Fibroblast of lung (primary cell): ENCODE measurements around the gene LIF. TPM values are rescaled to one million over a fixed set of nuclear protein-coding genes. Genes with fewer than 3 reads are reported as not detected.

Experiments used
- DNase-seq, 2 donors: peaks; one replicate each; pipeline versions ENCODE4 v3.0.0 to v3.0.0-alpha.2; 2010; ENCODE audit warnings: low read depth in 2 of 2
- H2AFZ ChIP-seq: 2 replicates; pipeline ENCODE4 v1.5.1; 2012; ENCODE audit warnings: low read length, control low read depth, inconsistent platforms
- H3K27ac ChIP-seq: 2 replicates; pipeline ENCODE4 v1.5.1; 2011; ENCODE audit warnings: low read length, control low read depth; ENCODE audit not compliant: insufficient read depth
- H3K27me3 ChIP-seq: 2 replicates; pipeline ENCODE4 v1.5.1; 2011; ENCODE audit warnings: mild to moderate bottlenecking, low read length; ENCODE audit not compliant: control insufficient read depth, insufficient read depth
- H3K36me3 ChIP-seq: 2 replicates; pipeline ENCODE4 v1.5.1; 2011; ENCODE audit warnings: low read length; ENCODE audit not compliant: control insufficient read depth, insufficient read depth
- H3K4me1 ChIP-seq: 2 replicates; pipeline ENCODE4 v1.5.1; 2011; ENCODE audit warnings: low read length; ENCODE audit not compliant: control insufficient read depth, insufficient read depth; ENCODE audit errors: extremely low read depth
- H3K4me2 ChIP-seq: 2 replicates; pipeline ENCODE4 v1.5.1; 2011; ENCODE audit warnings: low read length, control low read depth; ENCODE audit not compliant: insufficient read depth; ENCODE audit errors: extremely low read depth
- H3K4me3 ChIP-seq, 4 experiments: fragments of 200-600 bp in 1 of 4; sonication (generic) in 1 of 4; replicated peaks in 1 of 4; 2 replicates each; pipeline ENCODE4 v1.5.1; 2011 to 2016; ENCODE audit warnings: low read length in 4 of 4, low read depth in 3 of 4, mild to moderate bottlenecking in 3 of 4, control low read depth in 2 of 4, inconsistent platforms in 1 of 4, mixed read lengths in 1 of 4; ENCODE audit not compliant: insufficient read depth in 1 of 4; ENCODE audit errors: control extremely low read depth in 1 of 4
- H3K79me2 ChIP-seq: 2 replicates; pipeline ENCODE4 v1.5.1; 2012; ENCODE audit warnings: mild to moderate bottlenecking, low read length, inconsistent platforms; ENCODE audit not compliant: control insufficient read depth, insufficient read depth
- H3K9ac ChIP-seq: 2 replicates; pipeline ENCODE4 v1.5.1; 2011; ENCODE audit warnings: mild to moderate bottlenecking, low read length, control low read depth; ENCODE audit not compliant: insufficient read depth
- H3K9me3 ChIP-seq: 2 replicates; pipeline ENCODE4 v1.5.1; 2012; ENCODE audit warnings: low read depth, low read length; ENCODE audit not compliant: control insufficient read depth, insufficient read depth
- H4K20me1 ChIP-seq: 2 replicates; pipeline ENCODE4 v1.5.1; 2011; ENCODE audit warnings: low read length; ENCODE audit not compliant: control insufficient read depth, insufficient read depth; ENCODE audit errors: extremely low read depth
- EZH2 ChIP-seq: IDR thresholded peaks from 2 replicates; pipeline ENCODE4 v1.5.1; 2012; ENCODE audit warnings: low read length, control low read depth, mild to moderate bottlenecking; ENCODE audit errors: missing control alignments
- polyA plus RNA-seq, 2 donors: library from polyadenylated mRNA; depleted of rRNA in 1 of 2; stranded (reverse) in 1 of 2; unstranded in 1 of 2; fragments of >200 nt; gene quantifications; 2 replicates each; pipeline ENCODE4 v1.2.1, GENCODE V29; 2011 to 2012; ENCODE audit warnings: missing spikeins in 1 of 2
- total RNA-seq: library from RNA; depleted of rRNA; stranded (reverse); fragments of >200 nt; gene quantifications from 2 replicates; pipeline ENCODE4 v1.2.1, GENCODE V29; 2014
- TF ChIP-seq, protein P1 (sequence below), 2 donors: IDR thresholded peaks in 1 of 2; conservative IDR thresholded peaks in 1 of 2; 1 replicate in 1 of 2; 2 replicates in 1 of 2; pipeline ENCODE4 v1.5.1; 2011 to 2012; ENCODE audit warnings: low read length in 2 of 2, control low read depth in 1 of 2, inconsistent platforms in 1 of 2, low read depth in 1 of 2, mild to moderate bottlenecking in 1 of 2

Gene LIF
- total and polyA plus RNA-seq, 2 donors (not counting 1 experiment from before 2014, with no cell fraction given) = 4.5 to 11.2 TPM

DNA sequence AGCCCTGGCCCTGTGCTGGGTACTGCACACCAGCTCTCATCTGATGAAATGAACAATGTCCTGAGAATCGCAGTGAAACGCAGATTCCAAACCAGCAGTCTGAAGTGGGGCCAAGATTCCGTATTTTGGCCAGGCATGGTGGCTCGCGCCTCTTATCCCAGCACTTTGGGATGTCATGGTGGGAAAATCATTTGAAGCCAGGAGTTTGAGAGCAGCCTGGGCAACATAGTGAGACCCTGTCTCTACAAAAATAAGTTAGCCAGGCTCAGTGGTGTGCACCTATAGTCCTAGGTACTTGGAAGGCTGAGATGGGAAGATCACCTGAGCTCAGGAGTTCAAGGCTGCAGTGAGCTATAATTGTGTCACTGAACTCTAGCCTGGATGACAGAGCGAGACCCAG, 13.0 kb downstream of the LIF start:
- Histone ChIP-seq H3K9ac (no peak overlapping the region), H4K20me1 (no peaks in the 10 kb centered on the region), H2AFZ (no peak overlapping the region), H3K9me3 (no peaks in the 10 kb centered on the region), H3K79me2 (no peaks in the 10 kb centered on the region), H3K27ac (no peak overlapping the region), H3K27me3 (no peaks in the 10 kb centered on the region), H3K36me3 (no peaks in the 10 kb centered on the region), H3K4me3 (no peak overlapping the region), H3K4me1 (peaks cover 19% of the 10 kb centered on the region), H3K4me2 (no peak overlapping the region)
- DNase-seq = no peak
- no peak for TF ChIP-seq EZH2
- TF ChIP-seq, protein P1, sequence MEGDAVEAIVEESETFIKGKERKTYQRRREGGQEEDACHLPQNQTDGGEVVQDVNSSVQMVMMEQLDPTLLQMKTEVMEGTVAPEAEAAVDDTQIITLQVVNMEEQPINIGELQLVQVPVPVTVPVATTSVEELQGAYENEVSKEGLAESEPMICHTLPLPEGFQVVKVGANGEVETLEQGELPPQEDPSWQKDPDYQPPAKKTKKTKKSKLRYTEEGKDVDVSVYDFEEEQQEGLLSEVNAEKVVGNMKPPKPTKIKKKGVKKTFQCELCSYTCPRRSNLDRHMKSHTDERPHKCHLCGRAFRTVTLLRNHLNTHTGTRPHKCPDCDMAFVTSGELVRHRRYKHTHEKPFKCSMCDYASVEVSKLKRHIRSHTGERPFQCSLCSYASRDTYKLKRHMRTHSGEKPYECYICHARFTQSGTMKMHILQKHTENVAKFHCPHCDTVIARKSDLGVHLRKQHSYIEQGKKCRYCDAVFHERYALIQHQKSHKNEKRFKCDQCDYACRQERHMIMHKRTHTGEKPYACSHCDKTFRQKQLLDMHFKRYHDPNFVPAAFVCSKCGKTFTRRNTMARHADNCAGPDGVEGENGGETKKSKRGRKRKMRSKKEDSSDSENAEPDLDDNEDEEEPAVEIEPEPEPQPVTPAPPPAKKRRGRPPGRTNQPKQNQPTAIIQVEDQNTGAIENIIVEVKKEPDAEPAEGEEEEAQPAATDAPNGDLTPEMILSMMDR (conservative IDR thresholded peaks at IDR 0.05 in 1 of 2, IDR thresholded peaks at IDR 0.05 in 1 of 2; ENCODE audit: low read depth in 1 of 2, low read length in 2 of 2) = no peak

DNA sequence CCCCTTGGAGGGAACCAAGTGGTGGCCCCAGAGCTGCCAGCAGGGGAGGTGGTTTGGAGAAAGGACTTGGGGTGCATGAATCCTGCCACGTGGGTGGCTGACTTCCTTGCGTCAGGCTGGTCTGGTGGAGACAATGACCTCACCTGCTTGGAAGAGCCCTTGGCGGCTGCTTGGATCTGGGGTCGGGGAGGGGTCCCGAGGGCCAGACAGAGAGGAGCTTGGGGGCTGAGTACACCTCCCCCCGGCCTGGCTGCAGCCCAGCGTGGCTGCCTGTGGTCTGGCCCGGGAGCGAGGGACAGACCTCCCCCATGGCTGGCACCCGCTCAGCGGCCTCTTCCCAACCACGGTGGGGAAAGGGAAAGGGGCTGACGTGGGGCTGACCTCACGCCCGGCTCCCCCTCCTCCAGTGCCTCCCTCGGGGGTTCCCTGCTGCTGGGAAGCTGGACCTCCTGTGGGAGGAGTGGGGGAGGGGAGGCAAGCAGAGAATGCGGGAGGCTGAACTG, 13.8 kb downstream of the LIF start:
- H3K4me1 ChIP-seq = peaks cover 16% of the 10 kb centered on the region
- no peak overlapping the region for H3K9ac ChIP-seq

DNA sequence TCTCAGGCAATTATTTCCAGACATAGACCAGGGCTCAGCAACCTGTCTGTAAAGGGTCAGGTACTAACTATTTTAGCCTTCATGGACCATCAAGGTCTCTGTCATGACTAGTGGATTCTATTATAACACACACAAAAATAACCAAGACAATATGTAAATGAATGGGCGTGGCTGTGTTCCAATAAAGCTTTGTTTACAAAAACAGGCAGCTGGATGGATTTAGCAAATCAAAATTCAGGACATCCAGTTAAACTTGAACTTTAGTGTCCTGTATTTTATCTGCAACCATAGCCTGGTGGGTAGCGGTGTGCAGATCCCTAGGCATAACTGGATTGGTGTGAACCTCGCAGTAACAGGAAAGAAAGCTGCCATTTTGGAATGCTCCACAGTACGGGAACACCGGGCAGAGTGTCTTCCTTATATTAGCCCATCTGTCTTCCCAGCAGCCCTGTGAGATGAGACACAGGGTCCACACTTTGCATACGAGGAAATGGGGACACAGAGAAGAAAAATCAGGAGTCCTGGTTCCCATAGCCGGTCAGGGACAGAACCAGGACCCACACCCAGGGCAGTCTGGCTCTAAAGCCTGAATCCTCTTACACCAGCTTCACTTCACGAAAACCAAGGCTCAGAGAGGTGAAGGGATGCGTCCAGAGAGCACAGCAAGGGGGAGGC, 15.6 kb downstream of the LIF start:
- no peaks in the 10 kb centered on the region for H3K36me3 ChIP-seq
- peaks cover 10% of the 10 kb centered on the region for H3K4me1 ChIP-seq
- H3K79me2 ChIP-seq = no peaks in the 10 kb centered on the region
- H4K20me1 ChIP-seq = no peaks in the 10 kb centered on the region
- no peak overlapping the region for H2AFZ ChIP-seq
- no peaks in the 10 kb centered on the region for H3K9me3 ChIP-seq
- H3K27me3 ChIP-seq = no peaks in the 10 kb centered on the region
- no peak overlapping the region for H3K4me2 ChIP-seq
- no peak overlapping the region for H3K4me3 ChIP-seq
- DNase-seq = no peak
- TF ChIP-seq, protein P1 (conservative IDR thresholded peaks at IDR 0.05 in 1 of 2, IDR thresholded peaks at IDR 0.05 in 1 of 2; ENCODE audit: low read depth in 1 of 2, low read length in 2 of 2) = no peak
- TF ChIP-seq EZH2 = no peak
- H3K9ac ChIP-seq = no peak overlapping the region
- no peak overlapping the region for H3K27ac ChIP-seq

More for the DNA sequence above, 13.8 kb downstream of the LIF start:
- H3K79me2 ChIP-seq = no peaks in the 10 kb centered on the region
- H3K4me3 ChIP-seq = no peak overlapping the region
- no peaks in the 10 kb centered on the region for H3K9me3 ChIP-seq
- no peaks in the 10 kb centered on the region for H4K20me1 ChIP-seq
- DNase-seq = peak in 1 of 2 donors; percentile 87
- TF ChIP-seq, protein P1 (conservative IDR thresholded peaks at IDR 0.05 in 1 of 2, IDR thresholded peaks at IDR 0.05 in 1 of 2; ENCODE audit: low read depth in 1 of 2, low read length in 2 of 2) = no peak
- TF ChIP-seq EZH2 = no peak
- H3K4me2 ChIP-seq = no peak overlapping the region
- no peak overlapping the region for H3K27ac ChIP-seq
- no peak overlapping the region for H2AFZ ChIP-seq
- H3K27me3 ChIP-seq = no peaks in the 10 kb centered on the region
- H3K36me3 ChIP-seq = no peaks in the 10 kb centered on the region
